GM19025 (cell line): Measurements from ENCODE around the gene TLE5.

Experiments used
- ATAC-seq: cut with Tn5 transposase; IDR thresholded peaks from one replicate; pipeline ENCODE4 v1.9.1; 2021; ENCODE audit warnings: mild to moderate bottlenecking, low read depth, moderate library complexity; ENCODE audit not compliant: unreplicated experiment

The TLE5 gene

DNA sequence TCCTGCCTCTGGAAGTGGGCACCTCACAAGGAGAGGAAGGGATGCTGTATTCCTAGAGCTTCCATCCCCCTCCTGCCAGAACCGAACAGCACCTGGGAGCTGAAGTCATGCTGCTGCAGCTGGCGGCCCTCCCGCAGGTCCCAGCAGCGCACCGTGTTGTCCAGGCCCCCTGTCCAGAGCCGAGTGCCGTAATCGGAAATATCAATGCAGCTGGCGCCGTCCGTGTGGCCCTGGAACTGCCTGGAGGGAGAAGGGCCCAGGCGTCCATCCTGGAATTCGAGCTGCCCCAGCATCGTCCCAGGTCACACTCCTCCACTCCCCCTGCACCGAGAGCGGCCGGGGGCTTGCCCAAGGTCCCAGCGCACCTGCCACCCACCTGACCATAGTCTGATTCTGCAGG lies 57.0 kb downstream of the TLE5 start:
- no peak for ATAC-seq

DNA sequence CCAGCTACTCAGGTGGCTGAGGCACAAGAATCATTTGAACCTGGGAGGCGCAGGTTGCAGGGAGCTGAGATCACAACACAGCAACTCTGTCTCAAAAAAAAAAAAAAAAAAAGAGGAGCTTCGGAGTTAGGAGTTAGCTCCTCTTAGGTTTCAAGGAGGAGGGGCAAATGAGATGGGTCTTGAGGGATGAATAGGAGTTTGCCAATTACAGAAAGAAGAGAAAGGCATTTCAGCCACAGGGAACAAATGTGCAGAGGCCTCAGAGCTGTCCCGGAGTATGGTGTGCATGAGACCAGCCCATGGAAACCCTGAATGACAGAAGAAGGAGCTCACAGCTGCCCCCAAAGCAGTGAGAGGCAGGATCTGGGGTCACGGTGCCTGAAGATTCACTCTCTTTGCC lies 57.8 kb downstream of the TLE5 start:
- ATAC-seq = no peak

DNA sequence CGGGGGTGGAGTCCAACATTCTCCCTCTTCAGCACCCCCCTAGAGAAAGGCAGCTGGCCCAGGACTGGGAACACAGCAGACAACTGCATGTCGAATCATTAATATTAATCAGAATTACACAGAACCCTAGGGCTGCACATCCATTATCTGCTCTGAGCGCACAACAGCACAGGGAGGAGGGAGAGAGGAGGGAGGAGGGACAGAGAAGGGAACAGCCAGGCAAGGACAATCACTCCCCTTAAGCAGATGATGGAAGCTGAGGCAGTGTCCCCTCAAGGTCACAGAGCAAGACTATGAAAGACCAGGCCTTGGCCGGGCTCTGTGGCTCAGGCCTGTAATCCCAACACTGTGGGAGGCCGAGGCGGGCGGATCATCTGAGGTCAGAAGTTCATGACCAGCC lies 59.2 kb downstream of the TLE5 start:
- ATAC-seq = no peak
